Panc1 (cell line): ENCODE data around the gene LARP1. TPM values are rescaled to one million over a fixed set of nuclear protein-coding genes. Genes with fewer than 3 reads are reported as not detected.

Experiments used
- ATAC-seq: fragments of 200-7000 bp; cut with Tn5 transposase; 2 replicates; pipeline ENCODE4 v1.9.1; 2020; ENCODE audit warnings: mild to moderate bottlenecking, moderate library complexity
- BruUV-seq: library from RNA; stranded (reverse); fragments of 400-500 nt; replicated peaks from 2 replicates; lab custom pipeline; 2021; lab: Mats Ljungman, UMichigan
- CTCF ChIA-PET: fragments of 300-600 bp; sonication (Branson Sonifier 250); formaldehyde crosslinking; loops from one replicate; lab custom pipeline; 2022; ENCODE audit warnings: antibody characterized with exemption; lab: Charles Lee
- POLR2A ChIA-PET: fragments of 300-600 bp; sonication (Branson Sonifier 250); formaldehyde crosslinking; loops from one replicate; lab custom pipeline; 2022; ENCODE audit warnings: antibody characterized with exemption; lab: Charles Lee
- DNase-seq: peaks from one replicate; pipeline ENCODE4 v3.0.0-alpha.2; 2010; ENCODE audit warnings: low read depth, low spot score
- H3K27ac ChIP-seq: 2 replicates; pipeline ENCODE4 v1.5.1; 2011; ENCODE audit warnings: mild to moderate bottlenecking, low read length, inconsistent platforms
- H3K27me3 ChIP-seq: fragments of 200-500 bp; sonication (Bioruptor generic); 2 replicates; pipeline ENCODE4 v1.6.0; 2014; ENCODE audit warnings: low read length, inconsistent platforms; ENCODE audit not compliant: control insufficient read depth, insufficient read depth
- H3K36me3 ChIP-seq: fragments of 200-500 bp; sonication (Bioruptor generic); 2 replicates; pipeline ENCODE4 v1.5.1; 2014; ENCODE audit warnings: inconsistent platforms, mild to moderate bottlenecking, low read length, moderate library complexity; ENCODE audit not compliant: control insufficient read depth, insufficient read depth
- H3K4me1 ChIP-seq: 2 replicates; pipeline ENCODE4 v1.5.1; 2011; ENCODE audit warnings: inconsistent platforms, mild to moderate bottlenecking, low read length, moderate library complexity; ENCODE audit not compliant: control insufficient read depth, insufficient read depth
- H3K4me3 ChIP-seq, 2 experiments: 2 replicates each; pipeline ENCODE4 v1.5.1; 2011 to 2012; ENCODE audit warnings: low read depth in 2 of 2, low read length in 2 of 2, mild to moderate bottlenecking in 2 of 2, inconsistent platforms in 1 of 2, moderate library complexity in 1 of 2
- H3K9me3 ChIP-seq: fragments of 200-500 bp; sonication (Bioruptor generic); 2 replicates; pipeline ENCODE4 v1.5.1; 2014; ENCODE audit warnings: low read depth, mild to moderate bottlenecking, inconsistent platforms, low read length, moderate library complexity; ENCODE audit not compliant: control insufficient read depth, insufficient read depth
- POLR2AphosphoS5 ChIP-seq: IDR thresholded peaks from 2 replicates; pipeline ENCODE4 v1.6.1; 2012; ENCODE audit warnings: mild to moderate bottlenecking, low read depth, low read length, moderate library complexity
- SIN3A ChIP-seq: IDR thresholded peaks from 2 replicates; pipeline ENCODE4 v1.6.1; 2012; ENCODE audit warnings: low read depth, mild to moderate bottlenecking, low read length, moderate library complexity, borderline replicate concordance; ENCODE audit not compliant: insufficient read depth
- TCF7L2 ChIP-seq: IDR thresholded peaks from 2 replicates; pipeline ENCODE4 v1.6.1; 2011; ENCODE audit warnings: mild to moderate bottlenecking, low read depth, low read length, inconsistent platforms
- in situ Hi-C: cut with HindIII; loops from 2 replicates; pipeline ENCODE4 v1.10.0; 2016; ENCODE audit warnings: low sequenced_read_pairs, low pct_unique_long_range_greater_than_20kb
- intact Hi-C: fragments of 100-400 bp; cut with micrococcal nuclease; formaldehyde crosslinking; loops from one replicate; pipeline ENCODE4 v1.10.0; 2022; ENCODE audit not compliant: unreplicated experiment
- total RNA-seq: library from RNA; stranded (reverse); gene quantifications from one replicate; pipeline ENCODE4 v1.2.1, GENCODE V29; 2021; ENCODE audit not compliant: unreplicated experiment
- TF ChIP-seq, protein P1 (sequence below), 2 experiments: IDR thresholded peaks; 2 replicates each; pipeline ENCODE4 v1.6.1; 2011 to 2012; ENCODE audit warnings: low read depth in 2 of 2, control low read depth in 1 of 2, low read length in 1 of 2, mild to moderate bottlenecking in 1 of 2, moderate library complexity in 1 of 2; ENCODE audit not compliant: insufficient read depth in 1 of 2
- TF ChIP-seq, protein P2 (sequence below): fragments of 450-650 bp; IDR thresholded peaks from 2 replicates; pipeline ENCODE4 v1.5.1; 2017; ENCODE audit warnings: mild to moderate bottlenecking

The LARP1 gene
- total RNA-seq, 1 experiment from 2014 or later, result 325 TPM

DNA sequence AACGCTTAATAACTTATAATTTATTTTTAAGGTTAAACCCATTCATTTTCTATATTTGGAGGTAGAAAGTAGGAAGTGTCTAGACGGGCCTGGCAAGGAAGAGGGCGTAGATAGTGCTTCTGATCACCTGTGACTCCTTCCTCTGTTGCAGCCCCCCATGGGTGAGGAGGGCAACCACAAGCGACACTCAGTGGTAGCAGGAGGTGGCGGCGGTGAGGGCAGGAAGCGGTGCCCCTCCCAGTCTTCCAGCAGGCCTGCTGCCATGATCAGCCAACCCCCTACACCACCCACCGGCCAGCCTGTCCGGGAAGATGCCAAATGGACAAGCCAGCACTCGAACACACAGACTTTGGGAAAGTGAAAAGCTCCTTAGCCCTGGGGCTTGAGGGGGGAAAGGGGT lies 58.6 kb downstream of the LARP1 start:
- DNase-seq, result no peak
- no peak for ATAC-seq
- TF ChIP-seq, protein P1, sequence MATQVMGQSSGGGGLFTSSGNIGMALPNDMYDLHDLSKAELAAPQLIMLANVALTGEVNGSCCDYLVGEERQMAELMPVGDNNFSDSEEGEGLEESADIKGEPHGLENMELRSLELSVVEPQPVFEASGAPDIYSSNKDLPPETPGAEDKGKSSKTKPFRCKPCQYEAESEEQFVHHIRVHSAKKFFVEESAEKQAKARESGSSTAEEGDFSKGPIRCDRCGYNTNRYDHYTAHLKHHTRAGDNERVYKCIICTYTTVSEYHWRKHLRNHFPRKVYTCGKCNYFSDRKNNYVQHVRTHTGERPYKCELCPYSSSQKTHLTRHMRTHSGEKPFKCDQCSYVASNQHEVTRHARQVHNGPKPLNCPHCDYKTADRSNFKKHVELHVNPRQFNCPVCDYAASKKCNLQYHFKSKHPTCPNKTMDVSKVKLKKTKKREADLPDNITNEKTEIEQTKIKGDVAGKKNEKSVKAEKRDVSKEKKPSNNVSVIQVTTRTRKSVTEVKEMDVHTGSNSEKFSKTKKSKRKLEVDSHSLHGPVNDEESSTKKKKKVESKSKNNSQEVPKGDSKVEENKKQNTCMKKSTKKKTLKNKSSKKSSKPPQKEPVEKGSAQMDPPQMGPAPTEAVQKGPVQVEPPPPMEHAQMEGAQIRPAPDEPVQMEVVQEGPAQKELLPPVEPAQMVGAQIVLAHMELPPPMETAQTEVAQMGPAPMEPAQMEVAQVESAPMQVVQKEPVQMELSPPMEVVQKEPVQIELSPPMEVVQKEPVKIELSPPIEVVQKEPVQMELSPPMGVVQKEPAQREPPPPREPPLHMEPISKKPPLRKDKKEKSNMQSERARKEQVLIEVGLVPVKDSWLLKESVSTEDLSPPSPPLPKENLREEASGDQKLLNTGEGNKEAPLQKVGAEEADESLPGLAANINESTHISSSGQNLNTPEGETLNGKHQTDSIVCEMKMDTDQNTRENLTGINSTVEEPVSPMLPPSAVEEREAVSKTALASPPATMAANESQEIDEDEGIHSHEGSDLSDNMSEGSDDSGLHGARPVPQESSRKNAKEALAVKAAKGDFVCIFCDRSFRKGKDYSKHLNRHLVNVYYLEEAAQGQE (IDR thresholded peaks at IDR 0.05; ENCODE audit: insufficient read depth in 1 of 2, low read depth in 2 of 2, low read length in 1 of 2), result no peak
- TF ChIP-seq SIN3A, result no peak
- TF ChIP-seq, protein P2, sequence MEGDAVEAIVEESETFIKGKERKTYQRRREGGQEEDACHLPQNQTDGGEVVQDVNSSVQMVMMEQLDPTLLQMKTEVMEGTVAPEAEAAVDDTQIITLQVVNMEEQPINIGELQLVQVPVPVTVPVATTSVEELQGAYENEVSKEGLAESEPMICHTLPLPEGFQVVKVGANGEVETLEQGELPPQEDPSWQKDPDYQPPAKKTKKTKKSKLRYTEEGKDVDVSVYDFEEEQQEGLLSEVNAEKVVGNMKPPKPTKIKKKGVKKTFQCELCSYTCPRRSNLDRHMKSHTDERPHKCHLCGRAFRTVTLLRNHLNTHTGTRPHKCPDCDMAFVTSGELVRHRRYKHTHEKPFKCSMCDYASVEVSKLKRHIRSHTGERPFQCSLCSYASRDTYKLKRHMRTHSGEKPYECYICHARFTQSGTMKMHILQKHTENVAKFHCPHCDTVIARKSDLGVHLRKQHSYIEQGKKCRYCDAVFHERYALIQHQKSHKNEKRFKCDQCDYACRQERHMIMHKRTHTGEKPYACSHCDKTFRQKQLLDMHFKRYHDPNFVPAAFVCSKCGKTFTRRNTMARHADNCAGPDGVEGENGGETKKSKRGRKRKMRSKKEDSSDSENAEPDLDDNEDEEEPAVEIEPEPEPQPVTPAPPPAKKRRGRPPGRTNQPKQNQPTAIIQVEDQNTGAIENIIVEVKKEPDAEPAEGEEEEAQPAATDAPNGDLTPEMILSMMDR, result no peak
- no peak for TF ChIP-seq TCF7L2
- TF ChIP-seq POLR2AphosphoS5, result no peak
- Histone ChIP-seq H3K4me1 (no peaks in the 10 kb centered on the region), H3K4me3 (no peak overlapping the region), H3K36me3 (peaks cover 37% of the 10 kb centered on the region), H3K27ac (no peak overlapping the region), H3K27me3 (no peaks in the 10 kb centered on the region), H3K9me3 (no peaks in the 10 kb centered on the region)
- ChIA-PET POLR2A (interaction anchor here (0.6 kb wide), 2 partner anchors 14 to 82 kb away, joined by 3 to 4 read pairs; no protein-coding TSS in a partner anchor), CTCF (no interaction called here)
- intact Hi-C loops, result loop anchor here (5.0 kb wide), 1 partner anchor 161 kb away; no protein-coding TSS in a partner anchor
- no TSS peak for BruUV-seq
- in situ Hi-C loops, result no loop called here

DNA sequence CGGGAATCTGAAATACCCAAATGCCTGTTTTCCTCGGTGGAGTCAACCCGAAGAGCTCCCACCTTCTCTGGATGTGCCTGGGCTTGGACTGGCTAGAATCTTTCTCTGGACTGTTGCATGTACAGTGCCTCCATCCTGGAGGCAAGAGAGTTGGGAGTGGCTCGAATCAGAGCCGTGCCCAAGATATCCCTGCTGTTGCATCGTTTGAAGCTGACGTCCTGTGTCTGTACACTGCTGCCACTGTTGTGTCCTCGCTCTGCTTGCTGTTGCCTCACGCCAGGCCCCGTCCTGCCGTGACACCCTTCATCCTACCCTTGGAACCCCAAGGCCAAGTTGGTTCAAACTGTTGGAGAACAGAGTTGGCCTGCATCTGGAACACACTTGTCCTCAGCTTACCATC lies 59.8 kb downstream of the LARP1 start:
- H3K36me3 ChIP-seq, result peaks cover 39% of the 10 kb centered on the region
- BruUV-seq, result no TSS peak
- ChIA-PET POLR2A (no interaction called here), CTCF (no interaction called here)
- H3K9me3 ChIP-seq, result no peaks in the 10 kb centered on the region
- DNase-seq (no peak), ATAC-seq (no peak)
- H3K27ac ChIP-seq, result no peak overlapping the region
- H3K27me3 ChIP-seq, result no peaks in the 10 kb centered on the region
- no peaks in the 10 kb centered on the region for H3K4me1 ChIP-seq
- intact Hi-C loops, result no loop called here
- in situ Hi-C loops, result no loop called here
- no peak for TF ChIP-seq SIN3A
- TF ChIP-seq, protein P1 (IDR thresholded peaks at IDR 0.05; ENCODE audit: insufficient read depth in 1 of 2, low read depth in 2 of 2, low read length in 1 of 2), result no peak
- TF ChIP-seq, protein P2, result no peak
- H3K4me3 ChIP-seq, result no peak overlapping the region
